Chondrocyte (in vitro differentiated cells): ENCODE results near the gene ESPNL. TPM values are rescaled to one million over a fixed set of nuclear protein-coding genes. Genes with fewer than 3 reads are reported as not detected.

Experiments
- DNase-seq: peaks from one replicate; pipeline ENCODE4 v3.0.0; 2021; ENCODE audit warnings: mixed read lengths, low spot score
- H3K27ac Mint-ChIP-seq: one replicate; pipeline ENCODE4 v1.8.0; 2021; ENCODE audit warnings: mild to moderate bottlenecking, moderate library complexity, mixed read lengths; ENCODE audit not compliant: unreplicated experiment
- H3K27me3 Mint-ChIP-seq: 2 replicates; pipeline ENCODE4 v1.8.0; 2021; ENCODE audit warnings: low read depth, mixed read lengths
- H3K36me3 Mint-ChIP-seq: 2 replicates; pipeline ENCODE4 v1.8.0; 2021; ENCODE audit warnings: low read depth, mixed read lengths
- H3K4me1 Mint-ChIP-seq: 2 replicates; pipeline ENCODE4 v1.8.0; 2021; ENCODE audit warnings: low read depth, mild to moderate bottlenecking, mixed read lengths
- H3K4me3 Mint-ChIP-seq: one replicate; pipeline ENCODE4 v1.8.0; 2021; ENCODE audit warnings: mild to moderate bottlenecking, moderate library complexity, mixed read lengths; ENCODE audit not compliant: unreplicated experiment
- H3K9me3 Mint-ChIP-seq: 2 replicates; pipeline ENCODE4 v1.8.0; 2021; ENCODE audit warnings: low read depth, mixed read lengths
- CTCF ChIP-seq: fragments of 200-600 bp; sonication (generic); IDR thresholded peaks from 2 replicates; pipeline ENCODE4 v1.5.0; 2021; ENCODE audit warnings: antibody characterized with exemption, mild to moderate bottlenecking, moderate library complexity
- total RNA-seq: library from RNA; stranded (reverse); gene quantifications from 3 replicates; pipeline ENCODE4 v1.2.1, GENCODE V29; 2021

ESPNL gene
- total RNA-seq, 1 donor from 2014 or later: 0.07 TPM

GRCh38 chr2:238159661-238160205 lies 59.6 kb downstream of the ESPNL start:
- Mint-ChIP-seq H3K9me3 (no peaks in the 10 kb centered on the region), H3K4me3 (peak overlapping the region; percentile 60), H3K36me3 (no peaks in the 10 kb centered on the region), H3K4me1 (peaks cover 26% of the 10 kb centered on the region), H3K27ac (no peak overlapping the region), H3K27me3 (no peaks in the 10 kb centered on the region)
- no peak for TF ChIP-seq CTCF
- peak; percentile 68 for DNase-seq

- Mint-ChIP-seq H3K27ac (no peak overlapping the region), H3K9me3 (no peaks in the 10 kb centered on the region), H3K36me3 (no peaks in the 10 kb centered on the region), H3K4me3 (no peak overlapping the region), H3K27me3 (no peaks in the 10 kb centered on the region), H3K4me1 (peaks cover 23% of the 10 kb centered on the region)
- peak; percentile 67 for DNase-seq
- TF ChIP-seq CTCF: peak; percentile 64
Observed at GRCh38 chr2:238160206-238161129, 60.3 kb downstream of the ESPNL start.

GRCh38 chr2:238161291-238162051 lies 61.3 kb downstream of the ESPNL start:
- Mint-ChIP-seq H3K4me1 (peaks cover 19% of the 10 kb centered on the region), H3K27ac (no peak overlapping the region), H3K36me3 (no peaks in the 10 kb centered on the region), H3K9me3 (no peaks in the 10 kb centered on the region), H3K27me3 (no peaks in the 10 kb centered on the region), H3K4me3 (no peak overlapping the region)
- no peak for TF ChIP-seq CTCF
- DNase-seq: peak; percentile 81

- no peak overlapping the region for H3K4me3 Mint-ChIP-seq
- H3K4me1 Mint-ChIP-seq: peaks cover 19% of the 10 kb centered on the region
- DNase-seq: peak; percentile 92
- TF ChIP-seq CTCF: no peak
- no peak overlapping the region for H3K27ac Mint-ChIP-seq
- H3K27me3 Mint-ChIP-seq: no peaks in the 10 kb centered on the region
- H3K9me3 Mint-ChIP-seq: no peaks in the 10 kb centered on the region
- peaks cover 2% of the 10 kb centered on the region for H3K36me3 Mint-ChIP-seq
Observed at GRCh38 chr2:238162251-238162845, 62.2 kb downstream of the ESPNL start.
